ENCODE results near the gene NCF4. TPM values are rescaled to one million over a fixed set of nuclear protein-coding genes. Genes with fewer than 3 reads are reported as not detected.

NCF4 gene
- total RNA-seq, 2 donors from 2014 or later = not detected

DNA sequence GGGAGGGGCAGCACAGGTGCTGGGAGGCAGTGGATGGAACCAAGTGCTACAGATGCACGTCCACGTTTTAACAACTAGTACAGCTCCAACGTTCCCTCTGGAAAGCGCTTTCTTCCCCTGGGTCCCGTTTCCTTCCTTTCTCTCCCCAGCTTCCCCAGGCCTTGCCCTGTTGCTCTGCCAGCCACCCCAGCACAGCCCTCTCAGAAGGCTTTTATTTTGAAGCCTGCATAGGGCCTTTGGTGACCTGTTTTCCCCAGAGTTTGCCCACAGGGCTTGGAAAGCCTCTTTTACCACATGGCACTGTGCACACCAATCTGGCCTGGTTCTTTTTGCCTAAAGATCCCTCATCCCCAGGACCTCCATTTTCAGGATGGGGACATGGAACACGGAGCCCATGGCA lies 13.9 kb upstream of the NCF4 start:
- H3K4me3 Mint-ChIP-seq = no peak overlapping the region
- TF ChIP-seq, protein P1, sequence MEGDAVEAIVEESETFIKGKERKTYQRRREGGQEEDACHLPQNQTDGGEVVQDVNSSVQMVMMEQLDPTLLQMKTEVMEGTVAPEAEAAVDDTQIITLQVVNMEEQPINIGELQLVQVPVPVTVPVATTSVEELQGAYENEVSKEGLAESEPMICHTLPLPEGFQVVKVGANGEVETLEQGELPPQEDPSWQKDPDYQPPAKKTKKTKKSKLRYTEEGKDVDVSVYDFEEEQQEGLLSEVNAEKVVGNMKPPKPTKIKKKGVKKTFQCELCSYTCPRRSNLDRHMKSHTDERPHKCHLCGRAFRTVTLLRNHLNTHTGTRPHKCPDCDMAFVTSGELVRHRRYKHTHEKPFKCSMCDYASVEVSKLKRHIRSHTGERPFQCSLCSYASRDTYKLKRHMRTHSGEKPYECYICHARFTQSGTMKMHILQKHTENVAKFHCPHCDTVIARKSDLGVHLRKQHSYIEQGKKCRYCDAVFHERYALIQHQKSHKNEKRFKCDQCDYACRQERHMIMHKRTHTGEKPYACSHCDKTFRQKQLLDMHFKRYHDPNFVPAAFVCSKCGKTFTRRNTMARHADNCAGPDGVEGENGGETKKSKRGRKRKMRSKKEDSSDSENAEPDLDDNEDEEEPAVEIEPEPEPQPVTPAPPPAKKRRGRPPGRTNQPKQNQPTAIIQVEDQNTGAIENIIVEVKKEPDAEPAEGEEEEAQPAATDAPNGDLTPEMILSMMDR (conservative IDR thresholded peaks at IDR 0.05) = no peak
- Histone ChIP-seq H3K4me3 (ENCODE audit: low read length) (no peak overlapping the region), H3K27me3 (ENCODE audit: control insufficient read depth, insufficient read depth, low read length, poor library complexity, severe bottlenecking) (no peaks in the 10 kb centered on the region), H3K9me3 (ENCODE audit: control insufficient read depth, low read length) (no peaks in the 10 kb centered on the region), H3K9ac (ENCODE audit: extremely low read depth, low read length, poor library complexity, severe bottlenecking) (no peak overlapping the region), H3K27ac (ENCODE audit: low read depth, low read length) (no peak overlapping the region), H3K36me3 (ENCODE audit: control insufficient read depth, insufficient read depth, low read length) (no peaks in the 10 kb centered on the region), H3K4me1 (ENCODE audit: control insufficient read depth, insufficient read depth, low read length) (no peaks in the 10 kb centered on the region)
- 71 to 80% methylated on average over 2 to 6 of the region's 6 CpGs for WGBS, 2 experiments (ENCODE audit: insufficient coverage in 1 of 2, insufficient read length in 1 of 2)
- DNase-seq = no peak
- H3K4me1 Mint-ChIP-seq = no peaks in the 10 kb centered on the region
- no peaks in the 10 kb centered on the region for H3K36me3 Mint-ChIP-seq (ENCODE audit: low read depth)
- H3K27me3 Mint-ChIP-seq (ENCODE audit: insufficient read depth) = peaks cover 40% of the 10 kb centered on the region
- no peak overlapping the region for H3K27ac Mint-ChIP-seq
- H3K9me3 Mint-ChIP-seq = no peaks in the 10 kb centered on the region

DNA sequence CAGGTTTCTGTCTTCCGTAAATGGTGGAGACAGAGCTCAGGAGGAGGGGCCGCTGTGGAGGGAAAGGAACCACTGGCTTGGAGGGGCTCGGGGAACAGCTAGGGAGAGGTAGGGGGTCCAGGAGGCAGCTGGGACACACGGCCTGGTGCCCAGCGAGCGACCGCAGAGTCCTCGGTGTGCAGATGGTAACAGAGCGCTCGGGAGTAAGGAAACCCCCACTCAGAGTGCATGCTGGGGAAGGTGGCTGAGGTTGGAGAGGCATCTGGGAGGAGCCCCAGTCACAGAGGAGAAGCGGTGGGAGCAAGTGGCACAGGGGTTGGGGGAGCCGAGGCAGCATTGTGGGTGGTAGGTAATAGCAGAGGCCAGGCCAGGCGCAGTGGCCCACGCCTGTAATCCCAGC lies 10.8 kb upstream of the NCF4 start:
- Histone ChIP-seq H3K36me3 (ENCODE audit: control insufficient read depth, insufficient read depth, low read length) (no peaks in the 10 kb centered on the region), H3K27ac (ENCODE audit: low read depth, low read length) (no peak overlapping the region), H3K27me3 (ENCODE audit: control insufficient read depth, insufficient read depth, low read length, poor library complexity, severe bottlenecking) (no peaks in the 10 kb centered on the region), H3K9me3 (ENCODE audit: control insufficient read depth, low read length) (no peaks in the 10 kb centered on the region), H3K4me3 (ENCODE audit: low read length) (no peak overlapping the region), H3K9ac (ENCODE audit: extremely low read depth, low read length, poor library complexity, severe bottlenecking) (no peak overlapping the region), H3K4me1 (ENCODE audit: control insufficient read depth, insufficient read depth, low read length) (no peaks in the 10 kb centered on the region)
- 92 to 95% methylated on average over 6 to 13 of the region's 14 CpGs for WGBS, 2 experiments (ENCODE audit: insufficient coverage in 1 of 2, insufficient read length in 1 of 2)
- TF ChIP-seq, protein P1 (conservative IDR thresholded peaks at IDR 0.05) = no peak
- Mint-ChIP-seq H3K36me3 (ENCODE audit: low read depth) (no peaks in the 10 kb centered on the region), H3K4me1 (no peaks in the 10 kb centered on the region), H3K27me3 (ENCODE audit: insufficient read depth) (peaks cover 27% of the 10 kb centered on the region), H3K27ac (no peak overlapping the region), H3K4me3 (no peak overlapping the region), H3K9me3 (peaks cover 6% of the 10 kb centered on the region)
- DNase-seq = no peak

DNA sequence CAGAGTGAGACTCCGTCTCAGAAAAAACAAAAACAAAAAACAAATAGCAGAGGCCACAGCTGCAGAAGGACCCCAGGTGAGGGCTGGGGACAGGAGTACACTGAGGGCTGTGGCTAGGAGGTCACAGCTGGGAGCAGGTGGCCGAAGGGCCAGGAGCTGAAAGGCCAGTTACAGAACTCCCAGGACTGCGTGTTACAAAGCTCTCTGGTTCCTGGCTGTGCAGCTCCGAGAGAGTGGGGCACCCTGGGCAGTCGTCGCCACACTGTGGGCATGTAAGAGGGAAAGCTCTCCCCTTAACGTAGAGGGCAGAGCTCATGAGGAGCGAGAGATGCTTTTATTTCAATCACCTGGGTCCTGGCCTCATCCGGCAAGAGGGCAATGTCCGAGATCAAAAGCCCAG lies 10.1 kb upstream of the NCF4 start:
- Histone ChIP-seq H3K27me3 (ENCODE audit: control insufficient read depth, insufficient read depth, low read length, poor library complexity, severe bottlenecking) (no peaks in the 10 kb centered on the region), H3K9me3 (ENCODE audit: control insufficient read depth, low read length) (no peaks in the 10 kb centered on the region), H3K9ac (ENCODE audit: extremely low read depth, low read length, poor library complexity, severe bottlenecking) (no peak overlapping the region), H3K36me3 (ENCODE audit: control insufficient read depth, insufficient read depth, low read length) (no peaks in the 10 kb centered on the region), H3K4me3 (ENCODE audit: low read length) (no peak overlapping the region), H3K27ac (ENCODE audit: low read depth, low read length) (no peak overlapping the region), H3K4me1 (ENCODE audit: control insufficient read depth, insufficient read depth, low read length) (no peaks in the 10 kb centered on the region)
- TF ChIP-seq, protein P1 (conservative IDR thresholded peaks at IDR 0.05) = no peak
- no peak for DNase-seq
- Mint-ChIP-seq H3K4me1 (peaks cover 2% of the 10 kb centered on the region), H3K4me3 (no peak overlapping the region), H3K27me3 (ENCODE audit: insufficient read depth) (peaks cover 27% of the 10 kb centered on the region), H3K27ac (no peak overlapping the region), H3K9me3 (peaks cover 6% of the 10 kb centered on the region), H3K36me3 (ENCODE audit: low read depth) (no peaks in the 10 kb centered on the region)
- WGBS, 2 experiments (ENCODE audit: insufficient coverage in 1 of 2, insufficient read length in 1 of 2) = 87% methylated on average over 7 to 10 of the region's 10 CpGs

All from endodermal cell (in vitro differentiated cells).